ENCODE results near the gene ANKHD1.

GRCh38 chr5:140393738-140394137 is 7.9 kb upstream of the ANKHD1 start:
- TF ChIP-seq, protein P1, sequence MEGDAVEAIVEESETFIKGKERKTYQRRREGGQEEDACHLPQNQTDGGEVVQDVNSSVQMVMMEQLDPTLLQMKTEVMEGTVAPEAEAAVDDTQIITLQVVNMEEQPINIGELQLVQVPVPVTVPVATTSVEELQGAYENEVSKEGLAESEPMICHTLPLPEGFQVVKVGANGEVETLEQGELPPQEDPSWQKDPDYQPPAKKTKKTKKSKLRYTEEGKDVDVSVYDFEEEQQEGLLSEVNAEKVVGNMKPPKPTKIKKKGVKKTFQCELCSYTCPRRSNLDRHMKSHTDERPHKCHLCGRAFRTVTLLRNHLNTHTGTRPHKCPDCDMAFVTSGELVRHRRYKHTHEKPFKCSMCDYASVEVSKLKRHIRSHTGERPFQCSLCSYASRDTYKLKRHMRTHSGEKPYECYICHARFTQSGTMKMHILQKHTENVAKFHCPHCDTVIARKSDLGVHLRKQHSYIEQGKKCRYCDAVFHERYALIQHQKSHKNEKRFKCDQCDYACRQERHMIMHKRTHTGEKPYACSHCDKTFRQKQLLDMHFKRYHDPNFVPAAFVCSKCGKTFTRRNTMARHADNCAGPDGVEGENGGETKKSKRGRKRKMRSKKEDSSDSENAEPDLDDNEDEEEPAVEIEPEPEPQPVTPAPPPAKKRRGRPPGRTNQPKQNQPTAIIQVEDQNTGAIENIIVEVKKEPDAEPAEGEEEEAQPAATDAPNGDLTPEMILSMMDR (IDR thresholded peaks at IDR 0.05; ENCODE audit: low read depth, low read length): no peak
- TF ChIP-seq EZH2phosphoT487 (IDR thresholded peaks at IDR 0.05; ENCODE audit: low read depth): no peak
